Hematopoietic multipotent progenitor cell treated with erythropoietin and hydrocortisone succinate and interleukin-3 and kit ligand, for 6 days (in vitro differentiated cells): ENCODE results near the gene ZNF609.
A peak's percentile ranks its signal among the peaks of the same experiment; 100 is the strongest.

Experiments
- DNase-seq: peaks from one replicate; pipeline ENCODE4 v3.0.0-alpha.2; 2015

Gene ZNF609

GRCh38 chr15:64701482-64702184 lies 241.3 kb downstream of the ZNF609 start:
- no peak for DNase-seq

GRCh38 chr15:64702816-64703631 lies 242.6 kb downstream of the ZNF609 start:
- peak; percentile 95 for DNase-seq

GRCh38 chr15:64703632-64703959 lies 243.2 kb downstream of the ZNF609 start:
- DNase-seq = no peak

GRCh38 chr15:64705006-64705405 lies 244.6 kb downstream of the ZNF609 start:
- no peak for DNase-seq

GRCh38 chr15:64706011-64706911 lies 245.9 kb downstream of the ZNF609 start:
- DNase-seq = no peak

GRCh38 chr15:64710676-64711428 lies 250.5 kb downstream of the ZNF609 start:
- DNase-seq = no peak

- no peak for DNase-seq
Observed at GRCh38 chr15:64712353-64712752, 252.0 kb downstream of the ZNF609 start.

GRCh38 chr15:64713592-64713991 lies 253.2 kb downstream of the ZNF609 start:
- no peak for DNase-seq

- no peak for DNase-seq
Observed at GRCh38 chr15:64716452-64716851, 256.1 kb downstream of the ZNF609 start.

GRCh38 chr15:64717130-64717529 lies 256.8 kb downstream of the ZNF609 start:
- DNase-seq = no peak

- DNase-seq = no peak
Observed at GRCh38 chr15:64717735-64718495, 257.5 kb downstream of the ZNF609 start.

- DNase-seq = no peak
Observed at GRCh38 chr15:64720188-64720587, 259.8 kb downstream of the ZNF609 start.

GRCh38 chr15:64730151-64730550 lies 269.8 kb downstream of the ZNF609 start:
- no peak for DNase-seq

GRCh38 chr15:64731012-64731804 lies 270.8 kb downstream of the ZNF609 start:
- peak; percentile 92 for DNase-seq

- DNase-seq = no peak
Observed at GRCh38 chr15:64731805-64732151, 271.4 kb downstream of the ZNF609 start.

- no peak for DNase-seq
Observed at GRCh38 chr15:64732156-64732860, 271.9 kb downstream of the ZNF609 start.
